ENCODE data around the gene SLC23A3. TPM values are rescaled to one million over a fixed set of nuclear protein-coding genes. Genes with fewer than 3 reads are reported as not detected.
"Not testable (repeated sequence)": the region's sequence is repeated elsewhere in the genome, so short reads cannot be mapped to it uniquely, and the experiment has no call there.

The SLC23A3 gene
- total RNA-seq, 2 experiments from 2014 or later = 4.4 to 4.7 TPM

DNA sequence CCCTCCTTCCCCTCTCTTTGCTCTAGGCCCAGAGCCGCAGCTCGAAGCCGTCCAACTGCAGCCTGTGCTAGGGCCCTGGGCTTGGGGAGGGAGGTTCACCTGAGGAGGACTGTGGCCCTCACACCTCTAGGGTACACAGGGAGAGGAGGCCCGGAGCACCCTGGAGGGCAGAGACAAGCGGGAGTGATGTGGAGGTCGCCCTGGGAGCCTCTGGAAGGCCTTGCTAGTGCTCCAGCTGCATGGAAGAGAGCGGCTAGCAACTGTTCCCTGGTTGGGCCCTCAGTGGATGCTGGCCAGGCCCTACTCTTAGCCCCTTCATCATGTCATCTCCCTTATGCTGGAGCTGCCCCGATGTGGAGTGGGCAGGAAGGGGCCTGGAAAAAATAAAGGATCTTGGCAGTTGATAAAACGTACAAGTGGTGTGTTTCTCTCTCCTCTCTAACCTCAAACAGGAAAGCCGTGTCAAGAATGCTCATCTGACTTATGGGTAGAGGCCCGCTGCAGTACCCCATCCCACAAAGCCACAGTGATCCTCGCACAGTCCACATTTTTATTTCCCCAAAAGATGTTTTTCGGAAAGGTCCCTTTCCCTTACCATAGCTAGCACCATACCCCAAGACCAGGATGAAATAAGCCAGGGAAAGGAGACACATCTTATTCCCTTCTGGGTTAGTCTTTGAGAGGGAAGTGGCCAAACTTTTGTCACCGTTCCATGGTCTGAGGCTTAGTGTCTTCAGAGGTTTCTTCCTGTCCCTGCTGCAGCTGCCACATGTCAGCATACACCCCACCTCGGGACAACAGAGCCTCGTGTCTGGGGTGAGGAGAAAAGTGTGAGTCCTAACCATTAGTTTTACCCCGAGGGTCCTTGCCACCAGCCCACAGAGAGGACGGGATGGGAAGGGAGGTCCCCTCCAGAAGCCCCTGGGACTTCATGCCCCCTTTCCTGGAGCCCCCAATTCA lies 39.7 kb upstream of the SLC23A3 start:
- POLR2A ChIA-PET = interaction anchor here (0.6 to 5.2 kb wide), 9 partner anchors 9 to 170 kb away, joined by 3 to 92 read pairs (median 8); partner anchors contain the start of genes ANKZF1, ATG9A, CNPPD1 and GLB1L
- peaks cover 52% of the 10 kb centered on the region for H3K4me1 Mint-ChIP-seq
- ATAC-seq (ENCODE audit: low read depth) (no peak), DNase-seq (no peak)
- H3K36me3 Mint-ChIP-seq = peaks cover 21% of the 10 kb centered on the region
- no peaks in the 10 kb centered on the region for H3K27me3 Mint-ChIP-seq
- H3K9me3 Mint-ChIP-seq = no peaks in the 10 kb centered on the region
- peak overlapping the region; percentile 88 for H3K27ac Mint-ChIP-seq
- peak overlapping the region; percentile 62 for H3K4me3 Mint-ChIP-seq

DNA sequence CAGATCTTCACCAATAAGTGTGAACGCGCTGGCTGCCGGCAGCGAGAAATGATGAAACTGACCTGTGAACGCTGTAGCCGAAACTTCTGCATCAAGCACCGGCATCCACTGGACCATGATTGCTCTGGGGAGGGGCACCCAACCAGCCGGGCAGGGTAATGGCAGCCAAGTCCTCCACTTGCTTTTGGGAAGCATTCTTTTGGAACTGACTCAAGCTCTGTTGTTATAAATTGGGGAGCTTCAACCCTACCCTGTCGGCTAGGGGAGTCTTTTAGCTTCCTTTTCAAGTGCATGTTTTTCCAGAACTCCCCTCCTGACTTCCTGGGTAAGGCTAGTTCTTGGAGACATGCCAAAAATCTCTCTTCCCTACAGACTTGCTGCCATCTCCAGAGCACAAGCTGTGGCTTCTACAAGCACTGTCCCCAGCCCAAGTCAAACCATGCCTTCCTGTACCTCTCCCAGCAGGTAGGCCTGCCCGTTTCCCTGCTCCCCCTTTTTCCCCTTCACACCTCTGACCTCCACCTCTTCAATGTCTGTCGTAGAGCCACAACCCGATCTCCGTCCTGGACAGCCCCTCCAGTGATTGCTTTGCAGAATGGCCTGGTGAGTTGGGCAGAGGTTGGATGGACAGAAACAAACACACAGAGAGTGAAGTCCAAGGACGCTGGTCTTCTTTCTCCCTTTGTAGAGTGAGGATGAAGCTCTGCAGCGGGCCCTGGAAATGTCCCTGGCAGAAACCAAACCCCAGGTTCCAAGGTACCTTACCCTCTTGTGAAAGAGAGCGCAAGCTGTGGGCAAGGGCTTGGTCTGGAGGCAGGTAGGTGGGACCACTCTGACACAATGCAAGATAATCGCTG lies 38.3 kb upstream of the SLC23A3 start:
- DNase-seq = no peak
- POLR2A ChIA-PET = interaction anchor here (0.7 to 5.2 kb wide), 8 partner anchors 22 to 49 kb away, joined by 3 to 92 read pairs (median 14); partner anchors contain the start of genes ANKZF1, ATG9A, CNPPD1 and GLB1L
- no peak for ATAC-seq (ENCODE audit: low read depth)
- Mint-ChIP-seq H3K36me3 (peaks cover 16% of the 10 kb centered on the region), H3K4me3 (peak overlapping the region; percentile 85), H3K27ac (peak overlapping the region; percentile 93), H3K27me3 (no peaks in the 10 kb centered on the region), H3K4me1 (peaks cover 47% of the 10 kb centered on the region), H3K9me3 (peaks cover 7% of the 10 kb centered on the region)

DNA sequence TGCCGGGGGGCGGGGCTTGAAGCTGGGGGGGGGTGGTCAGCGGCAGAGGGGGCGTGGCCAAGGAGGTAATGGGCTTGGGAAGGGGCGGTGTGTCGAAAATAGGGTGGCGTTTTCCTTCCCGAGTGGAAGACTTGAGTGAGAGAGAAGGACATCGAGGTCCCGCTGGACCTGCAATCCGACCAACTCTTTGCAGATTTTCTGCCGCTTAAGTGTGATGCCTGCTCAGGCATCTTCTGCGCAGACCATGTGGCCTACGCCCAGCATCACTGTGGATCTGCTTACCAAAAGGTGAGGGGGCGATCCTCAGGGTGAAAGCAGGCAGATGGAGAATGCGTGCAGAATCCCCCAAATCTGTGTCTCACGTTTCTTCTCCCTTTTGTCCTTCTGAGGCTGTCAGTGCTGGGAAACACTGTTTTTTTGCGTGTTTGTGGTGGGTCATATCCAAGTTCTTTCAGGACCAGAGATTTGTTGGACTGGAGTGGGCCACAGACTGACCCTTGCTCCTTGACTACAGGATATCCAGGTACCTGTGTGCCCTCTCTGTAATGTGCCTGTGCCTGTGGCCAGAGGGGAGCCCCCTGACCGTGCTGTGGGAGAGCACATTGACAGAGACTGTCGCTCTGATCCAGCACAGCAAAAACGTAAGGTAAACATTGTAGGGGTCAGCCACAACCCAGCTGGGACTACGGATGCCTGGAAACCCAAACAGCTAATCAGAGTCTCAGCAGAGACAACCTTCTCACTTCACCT lies 37.5 kb upstream of the SLC23A3 start:
- H3K27ac Mint-ChIP-seq = peak overlapping the region; percentile 93
- H3K4me3 Mint-ChIP-seq = peak overlapping the region; percentile 85
- ATAC-seq (ENCODE audit: low read depth) (no peak), DNase-seq (no peak)
- H3K36me3 Mint-ChIP-seq = peaks cover 16% of the 10 kb centered on the region
- H3K9me3 Mint-ChIP-seq = peaks cover 7% of the 10 kb centered on the region
- H3K27me3 Mint-ChIP-seq = no peaks in the 10 kb centered on the region
- POLR2A ChIA-PET = interaction anchor here (1.4 to 5.2 kb wide), 13 partner anchors 10 to 72 kb away, joined by 5 to 92 read pairs (median 14); partner anchors contain the start of genes ANKZF1, ATG9A, CNPPD1 and DNAJB2
- peaks cover 47% of the 10 kb centered on the region for H3K4me1 Mint-ChIP-seq

DNA sequence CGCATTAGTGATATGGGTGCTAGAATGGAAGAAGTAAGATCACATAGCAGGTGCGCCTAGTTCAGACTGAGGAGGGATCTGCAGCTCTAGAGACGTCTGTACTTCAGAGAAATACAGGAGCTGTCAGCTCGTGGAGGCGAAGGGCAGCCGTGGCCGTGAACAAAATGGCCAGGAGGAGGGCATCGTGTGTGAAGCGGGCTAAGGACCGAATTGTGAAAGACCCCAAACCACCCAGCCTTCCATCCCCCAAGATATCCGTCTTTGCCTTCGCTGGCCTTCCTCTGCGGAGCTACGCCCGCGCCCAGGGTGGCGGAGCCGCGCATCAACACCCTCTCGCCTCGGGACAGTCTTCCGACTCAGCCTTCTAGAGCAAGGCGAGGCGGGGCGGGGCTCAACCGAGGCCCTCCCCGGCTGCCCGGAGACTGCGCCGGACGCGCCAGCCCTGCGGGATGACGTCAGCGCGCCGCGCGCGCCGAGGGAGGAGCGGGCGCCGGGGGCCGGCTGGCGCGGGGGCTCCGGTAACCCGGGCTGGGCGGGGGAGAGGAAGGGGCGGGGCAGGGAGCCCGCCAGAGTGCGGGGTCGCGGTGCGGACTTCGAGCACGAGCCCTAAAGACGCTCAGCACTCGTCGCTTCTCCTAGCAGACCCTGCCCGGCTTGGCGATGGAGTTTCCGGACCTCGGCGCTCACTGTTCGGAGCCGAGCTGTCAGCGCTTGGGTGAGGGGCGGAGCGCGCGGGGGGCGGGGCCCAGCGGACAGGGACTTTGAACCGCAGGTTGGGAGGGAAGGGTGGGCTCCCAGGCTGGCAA lies 36.7 kb upstream of the SLC23A3 start, which contains the start of gene ZFAND2B:
TSS of gene ZFAND2B (plus strand) at position 455 of the 806 bp plus-strand sequence. CDS start at position 661, 206 bp downstream.
- DNase-seq = peak; percentile 99
- H3K4me3 Mint-ChIP-seq = peak within 1 kb of the TSS; percentile 85
- H3K36me3 Mint-ChIP-seq = peaks cover 15% of the 10 kb centered on the region
- peaks cover 7% of the 10 kb centered on the region for H3K9me3 Mint-ChIP-seq
- H3K27me3 Mint-ChIP-seq = no peaks in the 10 kb centered on the region
- H3K4me1 Mint-ChIP-seq = peaks cover 47% of the 10 kb centered on the region
- peak; percentile 97 for ATAC-seq (ENCODE audit: low read depth)
- POLR2A ChIA-PET = interaction anchor here (0.6 to 5.2 kb wide), 17 partner anchors 9 to 72 kb away, joined by 3 to 92 read pairs (median 8); partner anchors contain the start of genes ANKZF1, ATG9A, CNPPD1 and DNAJB2
- H3K27ac Mint-ChIP-seq = peak within 1 kb of the TSS; percentile 93

DNA sequence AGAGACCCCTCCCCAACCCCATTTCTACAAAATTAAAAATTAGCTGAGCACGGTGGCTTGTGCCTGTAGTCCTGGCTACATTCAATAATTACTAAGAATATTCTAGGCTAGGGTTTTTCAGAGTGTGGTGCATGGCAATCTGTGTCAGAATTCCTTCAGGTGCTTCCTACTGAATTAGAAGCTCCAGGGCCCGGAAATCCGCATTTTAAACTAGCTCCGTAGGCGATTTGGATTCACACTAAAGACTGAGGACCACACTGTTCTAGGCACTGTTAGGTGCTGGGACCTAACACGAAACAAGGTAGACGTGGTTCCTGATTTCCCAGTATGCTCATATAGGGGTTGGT lies 36.1 kb upstream of the SLC23A3 start:
- Mint-ChIP-seq H3K27me3 (no peaks in the 10 kb centered on the region), H3K4me1 (peaks cover 42% of the 10 kb centered on the region), H3K9me3 (peaks cover 9% of the 10 kb centered on the region), H3K36me3 (peaks cover 13% of the 10 kb centered on the region), H3K4me3 (peak overlapping the region; percentile 85), H3K27ac (peak overlapping the region; percentile 93)
- ATAC-seq (ENCODE audit: low read depth) (no peak), DNase-seq (no peak)
- POLR2A ChIA-PET = interaction anchor here (0.6 to 5.2 kb wide), 15 partner anchors 9 to 73 kb away, joined by 4 to 92 read pairs (median 9); partner anchors contain the start of genes ANKZF1, ATG9A, CNPPD1 and DNAJB2

DNA sequence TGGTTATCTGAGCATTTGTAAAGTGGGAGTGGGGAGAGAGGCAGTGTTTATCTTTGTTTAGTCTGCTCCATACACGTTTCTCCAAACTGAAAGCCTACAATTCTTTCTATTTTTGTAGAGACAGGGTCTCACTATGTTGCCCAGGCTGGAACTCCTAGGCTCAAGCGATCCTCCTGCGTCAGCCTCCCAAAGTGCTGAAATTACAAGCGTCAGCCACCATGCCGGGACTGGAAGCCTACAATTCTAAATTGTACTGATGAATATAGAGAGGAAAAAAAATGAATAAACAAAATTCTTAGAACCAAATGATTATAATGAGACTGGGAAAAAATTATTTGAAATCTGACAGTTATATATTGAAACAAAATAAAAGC lies 35.3 kb upstream of the SLC23A3 start:
- Mint-ChIP-seq H3K27me3 (no peaks in the 10 kb centered on the region), H3K9me3 (peaks cover 10% of the 10 kb centered on the region), H3K36me3 (peaks cover 12% of the 10 kb centered on the region)

DNA sequence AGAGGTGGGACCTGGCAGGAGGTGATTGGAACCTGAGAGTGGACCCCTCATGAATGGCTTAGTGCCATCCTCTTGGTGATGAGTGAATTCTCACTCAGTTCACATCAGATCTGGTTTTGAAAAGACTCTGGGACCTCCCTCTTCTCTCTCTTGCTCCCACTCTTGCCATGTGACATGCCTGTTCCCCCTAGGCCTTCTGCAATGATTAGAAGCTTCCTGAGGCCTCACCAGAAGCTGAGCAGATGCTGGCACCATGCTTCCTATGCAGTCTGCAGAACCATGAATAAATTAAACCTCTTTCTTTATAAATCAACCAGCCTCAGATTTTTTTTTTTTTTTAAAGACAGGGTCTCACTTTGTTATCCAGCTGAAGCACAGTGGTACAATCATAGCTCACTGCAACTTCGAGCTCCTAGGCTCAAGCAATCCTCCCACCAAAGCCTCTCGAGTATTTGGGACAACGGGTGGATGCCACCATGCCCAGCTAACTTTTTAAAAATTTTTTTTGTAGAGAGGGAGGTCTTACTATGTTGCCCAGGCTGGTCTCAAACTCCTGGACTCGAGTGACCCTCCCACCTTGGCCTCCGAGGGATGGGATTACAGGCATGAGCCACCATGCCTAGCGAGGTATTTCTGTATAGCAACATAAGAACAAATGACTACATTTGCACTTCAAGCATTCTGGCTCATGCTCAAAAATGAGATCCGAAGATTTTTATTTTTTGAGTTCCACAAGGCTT lies 34.8 kb upstream of the SLC23A3 start:
- Mint-ChIP-seq H3K4me3 (no peak overlapping the region), H3K4me1 (peaks cover 39% of the 10 kb centered on the region), H3K27me3 (no peaks in the 10 kb centered on the region), H3K9me3 (peaks cover 10% of the 10 kb centered on the region), H3K27ac (no peak overlapping the region), H3K36me3 (peaks cover 10% of the 10 kb centered on the region)
- ATAC-seq (ENCODE audit: low read depth) = no peak
- POLR2A ChIA-PET = interaction anchor here (1.4 to 3.3 kb wide), 3 partner anchors 23 to 49 kb away, joined by 4 to 73 read pairs (median 4); partner anchors contain the start of gene TUBA4A
- no peak for DNase-seq

More for the DNA sequence above, 35.3 kb upstream of the SLC23A3 start:
- POLR2A ChIA-PET = interaction anchor here (2.0 to 5.2 kb wide), 3 partner anchors 8 to 29 kb away, joined by 9 to 92 read pairs (median 73); partner anchors contain the start of gene CNPPD1
- Mint-ChIP-seq H3K27ac (peak overlapping the region; percentile 93), H3K4me3 (no peak overlapping the region), H3K4me1 (peaks cover 44% of the 10 kb centered on the region)
- ATAC-seq (ENCODE audit: low read depth) (no peak), DNase-seq (no peak)

DNA sequence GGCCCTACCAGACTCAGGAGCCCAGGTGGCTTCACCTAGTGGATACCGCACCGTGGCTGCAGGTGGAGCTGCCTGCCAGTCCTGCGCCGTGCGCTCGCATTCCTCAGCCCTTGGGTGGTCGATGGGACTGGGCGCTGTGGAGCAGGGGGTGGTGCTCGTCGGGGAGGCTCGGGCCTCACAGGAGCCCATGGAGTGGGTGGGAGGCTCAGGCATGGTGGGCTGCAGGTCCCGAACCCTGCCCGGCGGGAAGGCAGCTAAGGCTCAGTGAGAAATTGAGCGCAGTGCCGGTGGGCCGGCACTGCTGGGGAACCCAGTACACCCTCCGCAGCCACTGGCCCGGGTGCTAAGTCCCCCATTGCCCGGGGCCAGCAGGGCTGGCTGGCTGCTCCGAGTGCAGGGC lies 31.5 kb upstream of the SLC23A3 start:
- H3K9me3 Mint-ChIP-seq; H3K27me3 Mint-ChIP-seq; H3K36me3 Mint-ChIP-seq; ATAC-seq (ENCODE audit: low read depth); H3K4me3 Mint-ChIP-seq; DNase-seq: not testable (repeated sequence)
- POLR2A ChIA-PET = interaction anchor here (1.1 to 3.0 kb wide), 10 partner anchors 8 to 78 kb away, joined by 3 to 63 read pairs (median 7); partner anchors contain the start of genes ABCB6, ANKZF1, ATG9A and DNAJB2
- Mint-ChIP-seq H3K4me1 (peaks cover 23% of the 10 kb centered on the region), H3K27ac (peak overlapping the region; percentile 92)

DNA sequence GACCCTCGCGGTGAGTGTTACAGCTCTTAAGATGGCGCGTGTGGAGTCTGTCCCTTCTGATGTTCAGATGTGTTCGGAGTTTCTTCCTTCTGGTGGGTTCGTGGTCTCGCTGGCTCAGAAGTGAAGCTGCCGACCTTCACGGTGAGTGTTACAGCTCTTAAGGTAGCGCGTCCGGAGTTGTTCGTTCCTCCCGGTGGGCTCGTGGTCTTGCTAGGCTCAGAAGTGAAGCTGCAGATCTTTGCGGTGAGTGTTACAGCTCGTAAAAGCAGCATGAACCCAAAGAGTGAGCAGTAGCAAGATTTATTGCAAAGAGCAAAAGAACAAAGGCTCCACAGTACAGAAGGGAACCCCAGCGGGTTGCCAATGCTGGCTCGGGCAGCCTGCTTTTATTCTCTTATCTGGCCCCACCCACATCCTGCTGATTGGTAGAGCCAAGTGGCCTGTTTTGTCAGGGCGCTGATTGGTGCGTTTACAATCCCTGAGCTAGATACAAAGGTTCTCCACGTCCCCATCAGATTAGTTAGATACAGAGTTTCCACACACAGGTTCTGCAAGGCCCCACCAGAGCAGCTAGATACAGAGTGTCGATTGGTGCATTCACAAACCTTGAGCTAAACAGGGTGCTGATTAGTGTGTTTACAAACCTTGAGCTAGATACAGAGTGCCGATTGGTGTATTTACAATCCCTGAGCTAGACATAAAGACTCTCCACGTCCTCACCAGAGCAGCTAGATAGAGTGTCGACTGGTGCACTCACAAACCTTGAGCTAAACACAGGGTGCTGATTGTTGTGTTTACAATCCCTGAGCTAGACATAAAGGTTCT lies 30.9 kb upstream of the SLC23A3 start:
- not testable (repeated sequence) for H3K27me3 Mint-ChIP-seq; H3K9me3 Mint-ChIP-seq; ATAC-seq (ENCODE audit: low read depth); H3K36me3 Mint-ChIP-seq
- POLR2A ChIA-PET = interaction anchor here (0.6 to 3.0 kb wide), 16 partner anchors 9 to 304 kb away, joined by 3 to 63 read pairs (median 4); partner anchors contain the start of genes ABCB6, ANKZF1, ATG9A and CNPPD1
- DNase-seq = peak; percentile 58
- peak overlapping the region; percentile 92 for H3K27ac Mint-ChIP-seq
- peaks cover 20% of the 10 kb centered on the region for H3K4me1 Mint-ChIP-seq
- H3K4me3 Mint-ChIP-seq = peak overlapping the region; percentile 81

DNA sequence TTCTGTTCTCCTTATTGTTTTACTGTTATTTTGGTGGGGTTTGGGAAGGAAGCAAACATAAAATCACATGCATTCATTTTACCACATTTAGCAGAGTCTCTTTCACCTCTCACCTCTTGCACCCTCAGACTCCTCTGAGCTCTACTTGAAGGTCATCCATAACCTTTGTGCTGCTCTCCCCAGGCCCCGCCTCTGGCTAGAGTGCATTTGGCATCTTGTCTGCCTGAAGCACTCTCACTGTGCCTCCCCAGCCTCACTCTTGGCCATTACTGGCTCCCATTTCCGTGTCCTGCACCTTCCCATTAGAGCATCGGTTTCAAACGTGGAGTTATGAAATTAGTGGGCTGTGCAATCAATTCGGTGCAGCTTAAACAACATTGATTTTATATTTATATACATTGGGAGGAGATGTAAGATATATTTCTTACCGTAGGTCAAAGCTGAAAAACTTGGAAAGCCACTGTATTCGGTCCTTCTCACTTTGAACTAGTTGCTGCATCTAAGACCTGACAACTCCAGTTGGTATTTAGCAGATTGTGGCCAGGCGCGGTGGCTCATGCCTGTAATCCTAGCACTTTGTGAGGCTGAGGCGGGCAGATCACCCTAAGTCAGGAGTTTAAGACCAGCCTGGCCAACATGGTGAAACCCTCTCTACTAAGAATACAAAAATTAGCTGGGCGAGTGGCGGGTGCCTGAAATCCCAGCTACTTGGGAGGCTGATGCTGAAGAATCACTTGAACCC lies 29.8 kb upstream of the SLC23A3 start:
- Mint-ChIP-seq H3K4me3 (peak overlapping the region; percentile 55), H3K27ac (peak overlapping the region; percentile 71), H3K36me3 (peaks cover 6% of the 10 kb centered on the region)

More for the DNA sequence above, 29.8 kb upstream of the SLC23A3 start:
- Mint-ChIP-seq H3K27me3 (no peaks in the 10 kb centered on the region), H3K9me3 (peaks cover 10% of the 10 kb centered on the region), H3K4me1 (peaks cover 18% of the 10 kb centered on the region)
- peak; percentile 40 for ATAC-seq (ENCODE audit: low read depth)
- POLR2A ChIA-PET = interaction anchor here (1.1 to 3.0 kb wide), 9 partner anchors 10 to 188 kb away, joined by 4 to 63 read pairs (median 8); partner anchors contain the start of genes ANKZF1, ATG9A, CNPPD1 and DNAJB2
- no peak for DNase-seq

Data from activated naive CD8-positive, alpha-beta T cell treated with anti-CD3 and anti-CD28 coated beads, Interleukin-2, amount 10 ng/mL, durations not matched to agents 7 days and 5 days (primary cell).